ENCODE measurements around the gene ZNF329.

- TF ChIP-seq POLR2A (IDR thresholded peaks at IDR 0.05; ENCODE audit: low read length) (no peak), GATA1 (IDR thresholded peaks at IDR 0.05; ENCODE audit: low read depth, low read length) (no peak)
Observed at GRCh38 chr19:58079792-58080191, 70.8 kb downstream of the ZNF329 start.
